PC-3 (cell line): ENCODE results near the gene RRAGB.

Source experiments
- EZH2 ChIP-seq: fragments of 300-600 bp; sonication (generic); IDR thresholded peaks from one replicate; pipeline ENCODE4 v1.6.1; 2017; ENCODE audit warnings: antibody characterized with exemption, mild to moderate bottlenecking, low read length; ENCODE audit not compliant: unreplicated experiment
- EZH2phosphoT487 ChIP-seq: fragments of 300-600 bp; sonication (generic); IDR thresholded peaks from 2 replicates; pipeline ENCODE4 v1.6.1; 2018; ENCODE audit warnings: mild to moderate bottlenecking, antibody characterized with exemption, low read length, borderline replicate concordance
- TF ChIP-seq, protein P1 (sequence below): fragments of 300-600 bp; sonication (generic); conservative IDR thresholded peaks from 2 replicates; pipeline ENCODE4 v1.5.1; 2017; ENCODE audit warnings: antibody characterized with exemption, low read depth, mild to moderate bottlenecking, low read length

DNA sequence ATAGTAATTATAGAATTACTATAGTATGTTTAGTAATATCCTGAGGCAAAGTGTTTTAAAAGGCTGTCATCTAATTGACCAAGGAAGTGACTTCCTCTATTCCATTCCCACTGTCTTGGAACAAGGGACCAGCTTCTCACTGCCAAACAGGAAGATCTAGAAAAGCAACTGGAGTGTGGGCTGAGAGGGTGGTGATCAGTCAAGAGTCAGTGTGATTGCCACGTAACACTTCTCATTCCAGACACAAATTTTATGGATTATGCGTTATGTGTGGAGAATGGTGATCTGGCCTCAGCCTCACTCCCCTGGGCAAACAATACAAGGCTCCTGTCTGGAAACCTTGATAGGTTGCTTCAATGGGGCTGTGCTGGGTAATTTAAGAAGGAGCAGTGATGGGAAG lies 60.0 kb downstream of the RRAGB start:
- TF ChIP-seq, protein P1, sequence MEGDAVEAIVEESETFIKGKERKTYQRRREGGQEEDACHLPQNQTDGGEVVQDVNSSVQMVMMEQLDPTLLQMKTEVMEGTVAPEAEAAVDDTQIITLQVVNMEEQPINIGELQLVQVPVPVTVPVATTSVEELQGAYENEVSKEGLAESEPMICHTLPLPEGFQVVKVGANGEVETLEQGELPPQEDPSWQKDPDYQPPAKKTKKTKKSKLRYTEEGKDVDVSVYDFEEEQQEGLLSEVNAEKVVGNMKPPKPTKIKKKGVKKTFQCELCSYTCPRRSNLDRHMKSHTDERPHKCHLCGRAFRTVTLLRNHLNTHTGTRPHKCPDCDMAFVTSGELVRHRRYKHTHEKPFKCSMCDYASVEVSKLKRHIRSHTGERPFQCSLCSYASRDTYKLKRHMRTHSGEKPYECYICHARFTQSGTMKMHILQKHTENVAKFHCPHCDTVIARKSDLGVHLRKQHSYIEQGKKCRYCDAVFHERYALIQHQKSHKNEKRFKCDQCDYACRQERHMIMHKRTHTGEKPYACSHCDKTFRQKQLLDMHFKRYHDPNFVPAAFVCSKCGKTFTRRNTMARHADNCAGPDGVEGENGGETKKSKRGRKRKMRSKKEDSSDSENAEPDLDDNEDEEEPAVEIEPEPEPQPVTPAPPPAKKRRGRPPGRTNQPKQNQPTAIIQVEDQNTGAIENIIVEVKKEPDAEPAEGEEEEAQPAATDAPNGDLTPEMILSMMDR = no peak
- TF ChIP-seq EZH2 (no peak), EZH2phosphoT487 (no peak)
